Measurements from ENCODE around the gene ATG101. TPM values are rescaled to one million over a fixed set of nuclear protein-coding genes. Genes with fewer than 3 reads are reported as not detected.
"Not testable (repeated sequence)": the region's sequence is repeated elsewhere in the genome, so short reads cannot be mapped to it uniquely, and the experiment has no call there.

Gene ATG101
- total and polyA plus RNA-seq, 4 donors = 12.9 to 31.8 (median 29.4) TPM

GRCh38 chr12:52104431-52105089, 34.8 kb downstream of the ATG101 start:
- H3K36me3 ChIP-seq (ENCODE audit: control insufficient read depth in 4 of 4, insufficient read depth in 3 of 4, low read depth in 1 of 4, low read length in 3 of 4); H3K4me1 ChIP-seq (ENCODE audit: control insufficient read depth in 4 of 4, insufficient read depth in 4 of 4, low read length in 3 of 4); H3K27ac ChIP-seq (ENCODE audit: low read depth in 1 of 2, low read length in 2 of 2); H3K27me3 ChIP-seq (ENCODE audit: control insufficient read depth in 4 of 4, insufficient read depth in 4 of 4, low read length in 3 of 4); H3K9me3 ChIP-seq (ENCODE audit: control insufficient read depth in 4 of 4, low read length in 3 of 4); H3K9ac ChIP-seq (ENCODE audit: low read depth in 1 of 2, low read length in 2 of 2); DNase-seq (ENCODE audit: low spot score); H3K4me3 ChIP-seq (ENCODE audit: low read depth in 1 of 3, low read length in 3 of 3): not testable (repeated sequence)
- TF ChIP-seq HNF4G (IDR thresholded peaks at IDR 0.05) = peak; percentile 13
- TF ChIP-seq HNF4A (conservative IDR thresholded peaks at IDR 0.05) = peak; percentile 35 to 62
- WGBS = 78% methylated on average over 10 of the region's 10 CpGs

- not testable (repeated sequence) for H3K4me3 ChIP-seq (ENCODE audit: low read depth in 1 of 3, low read length in 3 of 3); H3K9me3 ChIP-seq (ENCODE audit: control insufficient read depth in 4 of 4, low read length in 3 of 4); H3K27me3 ChIP-seq (ENCODE audit: control insufficient read depth in 4 of 4, insufficient read depth in 4 of 4, low read length in 3 of 4); DNase-seq (ENCODE audit: low spot score); H3K9ac ChIP-seq (ENCODE audit: low read depth in 1 of 2, low read length in 2 of 2); H3K36me3 ChIP-seq (ENCODE audit: control insufficient read depth in 4 of 4, insufficient read depth in 3 of 4, low read depth in 1 of 4, low read length in 3 of 4)
- WGBS = 50% methylated on average over 18 of the region's 18 CpGs
- TF ChIP-seq CTCF (IDR thresholded peaks at IDR 0.05; ENCODE audit: low read depth, low read length, missing input control) (peak; percentile 11), RXRA (IDR thresholded peaks at IDR 0.05) (peak in 1 of 2 donors; percentile 43), HNF4A (conservative IDR thresholded peaks at IDR 0.05) (peak; percentile 50 to 70), JUND (IDR thresholded peaks at IDR 0.05) (peak in 1 of 2 donors; percentile 66), SP1 (IDR thresholded peaks at IDR 0.05) (peak; percentile 79), RAD21 (IDR thresholded peaks at IDR 0.05) (peak; percentile 32 to 50)
- Histone ChIP-seq H3K27ac (ENCODE audit: low read depth in 1 of 2, low read length in 2 of 2) (peak overlapping the region; percentile 49 to 50), H3K4me1 (ENCODE audit: control insufficient read depth in 4 of 4, insufficient read depth in 4 of 4, low read length in 3 of 4) (peaks cover 7 to 37% (median 26%) of the 10 kb centered on the region in 4 donors)
Measured at GRCh38 chr12:52116222-52117125, 46.7 kb downstream of the ATG101 start.

GRCh38 chr12:52117806-52118475, 48.2 kb downstream of the ATG101 start:
- H3K27me3 ChIP-seq (ENCODE audit: control insufficient read depth in 4 of 4, insufficient read depth in 4 of 4, low read length in 3 of 4); DNase-seq (ENCODE audit: low spot score); H3K9me3 ChIP-seq (ENCODE audit: control insufficient read depth in 4 of 4, low read length in 3 of 4); H3K9ac ChIP-seq (ENCODE audit: low read depth in 1 of 2, low read length in 2 of 2); H3K36me3 ChIP-seq (ENCODE audit: control insufficient read depth in 4 of 4, insufficient read depth in 3 of 4, low read depth in 1 of 4, low read length in 3 of 4); H3K4me3 ChIP-seq (ENCODE audit: low read depth in 1 of 3, low read length in 3 of 3): not testable (repeated sequence)
- H3K4me1 ChIP-seq (ENCODE audit: control insufficient read depth in 4 of 4, insufficient read depth in 4 of 4, low read length in 3 of 4) = peaks cover 10 to 50% (median 37%) of the 10 kb centered on the region in 4 donors
- WGBS = 72% methylated on average over 20 of the region's 20 CpGs
- peak overlapping the region; percentile 42 to 67 for H3K27ac ChIP-seq (ENCODE audit: low read depth in 1 of 2, low read length in 2 of 2)

Measured in liver (tissue), 9 donors.